Measurements from ENCODE around the gene PROX2. TPM values are rescaled to one million over a fixed set of nuclear protein-coding genes. Genes with fewer than 3 reads are reported as not detected.

The PROX2 gene
- total and polyA plus RNA-seq, 11 donors = not detected

GRCh38 chr14:74861734-74862090 is 14.2 kb downstream of the PROX2 start:
- DNase-seq (no peak), ATAC-seq (no peak)
- H3K4me1 ChIP-seq = peaks cover 0 to 20% (median 5%) of the 10 kb centered on the region in 12 donors
- no peak overlapping the region for H3K27ac ChIP-seq
- intact Hi-C loops (cut with DNase I) = loop anchor here (1.0 to 10.0 kb wide), 8 partner anchors 43 to 443 kb away; no protein-coding TSS in a partner anchor
- no peak for TF ChIP-seq CTCF (IDR thresholded peaks at IDR 0.05)
- no peak for TF ChIP-seq POLR2A (IDR thresholded peaks at IDR 0.05)
- no peaks in the 10 kb centered on the region for H3K9me3 ChIP-seq
- no peaks in the 10 kb centered on the region for H3K36me3 ChIP-seq
- no peaks in the 10 kb centered on the region for H3K27me3 ChIP-seq
- no peak overlapping the region for H3K4me3 ChIP-seq
- WGBS, 4 donors = 79 to 80% (median 79%) methylated on average over 3 of the region's 3 CpGs

- Histone ChIP-seq H3K4me3 (no peak overlapping the region), H3K4me1 (peaks cover 0 to 20% (median 5%) of the 10 kb centered on the region in 12 donors), H3K27ac (no peak overlapping the region), H3K9me3 (no peaks in the 10 kb centered on the region), H3K27me3 (no peaks in the 10 kb centered on the region), H3K36me3 (no peaks in the 10 kb centered on the region)
- ATAC-seq = peak; percentile 32 to 85 (median 83)
- intact Hi-C loops (cut with DNase I) = loop anchor here (1.0 to 10.0 kb wide), 8 partner anchors 44 to 444 kb away; no protein-coding TSS in a partner anchor
- TF ChIP-seq CTCF (IDR thresholded peaks at IDR 0.05) (peak; percentile 80 to 98 (median 90)), POLR2A (IDR thresholded peaks at IDR 0.05) (no peak)
- peak; percentile 85 to 93 (median 91) for DNase-seq
- WGBS, 4 donors = 21 to 26% (median 23%) methylated on average over 7 of the region's 7 CpGs
These were observed 14.8 kb downstream of the PROX2 start for GRCh38 chr14:74860899-74861733.

GRCh38 chr14:74859757-74860552 is 16.0 kb downstream of the PROX2 start:
- intact Hi-C loops (cut with DNase I) = loop anchor here in 9 of 10 donors (2.0 to 10.0 kb wide), 5 partner anchors 45 to 445 kb away; no protein-coding TSS in a partner anchor
- 51 to 65% (median 57%) methylated on average over 10 of the region's 10 CpGs for WGBS, 4 donors
- Histone ChIP-seq H3K27me3 (no peaks in the 10 kb centered on the region), H3K4me1 (peaks cover 0 to 20% (median 7%) of the 10 kb centered on the region in 12 donors), H3K27ac (no peak overlapping the region), H3K4me3 (no peak overlapping the region), H3K36me3 (no peaks in the 10 kb centered on the region), H3K9me3 (no peaks in the 10 kb centered on the region)
- DNase-seq (no peak), ATAC-seq (peak in 1 of 4 donors; percentile 7)
- no peak for TF ChIP-seq CTCF (IDR thresholded peaks at IDR 0.05)
- TF ChIP-seq POLR2A (IDR thresholded peaks at IDR 0.05) = no peak

GRCh38 chr14:74858022-74858421 is 17.9 kb downstream of the PROX2 start:
- H3K27me3 ChIP-seq = no peaks in the 10 kb centered on the region
- H3K9me3 ChIP-seq = no peaks in the 10 kb centered on the region
- H3K4me3 ChIP-seq = no peak overlapping the region
- no peak overlapping the region for H3K27ac ChIP-seq
- peaks cover 0 to 19% (median 7%) of the 10 kb centered on the region in 12 donors for H3K4me1 ChIP-seq
- ATAC-seq (no peak), DNase-seq (no peak)
- WGBS, 4 donors = 53 to 83% (median 79%) methylated on average over 1 of the region's 1 CpG
- no peaks in the 10 kb centered on the region for H3K36me3 ChIP-seq
- TF ChIP-seq CTCF (IDR thresholded peaks at IDR 0.05) = no peak
- TF ChIP-seq POLR2A (IDR thresholded peaks at IDR 0.05) = no peak
- intact Hi-C loops (cut with DNase I) = loop anchor here in 1 of 10 donors (5.0 kb wide), 1 partner anchor 229 kb away; no protein-coding TSS in a partner anchor

Measured in heart left ventricle (tissue), 16 donors.